WERI-Rb-1 (cell line): Measurements from ENCODE around the gene PUM1.

ENCODE experiments used
- DNase-seq: peaks from one replicate; pipeline ENCODE4 v3.0.0-alpha.2; 2020
- H3K27ac ChIP-seq: fragments of 250-450 bp; sonication (Bioruptor Pico); 2 replicates; pipeline ENCODE4 v1.5.1; 2020; ENCODE audit warnings: mild to moderate bottlenecking, moderate library complexity
- H3K27me3 ChIP-seq: fragments of 250-450 bp; sonication (Bioruptor Pico); 2 replicates; pipeline ENCODE4 v1.5.1; 2021; ENCODE audit warnings: mild to moderate bottlenecking, low read depth, moderate library complexity; ENCODE audit not compliant: insufficient read depth, severe bottlenecking
- H3K36me3 ChIP-seq: fragments of 250-450 bp; sonication (Bioruptor Pico); 2 replicates; pipeline ENCODE4 v1.5.1; 2020; ENCODE audit warnings: mild to moderate bottlenecking, moderate library complexity
- H3K4me3 ChIP-seq: 2 replicates; pipeline ENCODE4 v1.5.1; 2011; ENCODE audit warnings: low read depth, mild to moderate bottlenecking, control low read depth, low read length
- H3K9me3 ChIP-seq: fragments of 250-450 bp; sonication (Bioruptor Pico); 2 replicates; pipeline ENCODE4 v1.5.1; 2021; ENCODE audit warnings: mild to moderate bottlenecking, moderate library complexity; ENCODE audit not compliant: severe bottlenecking
- TF ChIP-seq, protein P1 (sequence below): IDR thresholded peaks from 2 replicates; pipeline ENCODE4 v1.5.1; 2011; ENCODE audit warnings: low read depth, mild to moderate bottlenecking, control low read depth, inconsistent platforms, low read length

PUM1 gene

DNA sequence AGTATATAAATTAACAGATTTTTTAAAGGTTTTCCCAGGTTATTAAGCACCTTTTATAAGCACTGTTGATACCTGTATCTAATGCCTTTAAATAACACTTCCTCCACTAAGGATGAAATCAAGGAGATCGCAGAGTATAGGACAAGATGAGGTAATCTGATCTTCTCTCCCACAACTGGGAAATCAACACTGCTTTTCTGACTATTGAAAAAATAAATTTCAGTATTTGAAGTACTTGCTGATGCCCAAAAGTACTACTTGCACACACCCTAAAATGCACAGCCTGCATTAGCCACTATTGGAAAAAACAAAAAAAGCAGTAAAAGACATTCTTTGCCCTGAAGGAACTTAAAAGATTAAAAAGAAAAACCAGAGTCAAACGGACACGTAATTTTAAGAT lies 48.6 kb downstream of the PUM1 start:
- Histone ChIP-seq H3K27me3 (no peaks in the 10 kb centered on the region), H3K36me3 (peaks cover 42% of the 10 kb centered on the region), H3K27ac (no peak overlapping the region), H3K4me3 (no peak overlapping the region), H3K9me3 (no peaks in the 10 kb centered on the region)
- DNase-seq, result no peak
- TF ChIP-seq, protein P1, sequence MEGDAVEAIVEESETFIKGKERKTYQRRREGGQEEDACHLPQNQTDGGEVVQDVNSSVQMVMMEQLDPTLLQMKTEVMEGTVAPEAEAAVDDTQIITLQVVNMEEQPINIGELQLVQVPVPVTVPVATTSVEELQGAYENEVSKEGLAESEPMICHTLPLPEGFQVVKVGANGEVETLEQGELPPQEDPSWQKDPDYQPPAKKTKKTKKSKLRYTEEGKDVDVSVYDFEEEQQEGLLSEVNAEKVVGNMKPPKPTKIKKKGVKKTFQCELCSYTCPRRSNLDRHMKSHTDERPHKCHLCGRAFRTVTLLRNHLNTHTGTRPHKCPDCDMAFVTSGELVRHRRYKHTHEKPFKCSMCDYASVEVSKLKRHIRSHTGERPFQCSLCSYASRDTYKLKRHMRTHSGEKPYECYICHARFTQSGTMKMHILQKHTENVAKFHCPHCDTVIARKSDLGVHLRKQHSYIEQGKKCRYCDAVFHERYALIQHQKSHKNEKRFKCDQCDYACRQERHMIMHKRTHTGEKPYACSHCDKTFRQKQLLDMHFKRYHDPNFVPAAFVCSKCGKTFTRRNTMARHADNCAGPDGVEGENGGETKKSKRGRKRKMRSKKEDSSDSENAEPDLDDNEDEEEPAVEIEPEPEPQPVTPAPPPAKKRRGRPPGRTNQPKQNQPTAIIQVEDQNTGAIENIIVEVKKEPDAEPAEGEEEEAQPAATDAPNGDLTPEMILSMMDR, result no peak

DNA sequence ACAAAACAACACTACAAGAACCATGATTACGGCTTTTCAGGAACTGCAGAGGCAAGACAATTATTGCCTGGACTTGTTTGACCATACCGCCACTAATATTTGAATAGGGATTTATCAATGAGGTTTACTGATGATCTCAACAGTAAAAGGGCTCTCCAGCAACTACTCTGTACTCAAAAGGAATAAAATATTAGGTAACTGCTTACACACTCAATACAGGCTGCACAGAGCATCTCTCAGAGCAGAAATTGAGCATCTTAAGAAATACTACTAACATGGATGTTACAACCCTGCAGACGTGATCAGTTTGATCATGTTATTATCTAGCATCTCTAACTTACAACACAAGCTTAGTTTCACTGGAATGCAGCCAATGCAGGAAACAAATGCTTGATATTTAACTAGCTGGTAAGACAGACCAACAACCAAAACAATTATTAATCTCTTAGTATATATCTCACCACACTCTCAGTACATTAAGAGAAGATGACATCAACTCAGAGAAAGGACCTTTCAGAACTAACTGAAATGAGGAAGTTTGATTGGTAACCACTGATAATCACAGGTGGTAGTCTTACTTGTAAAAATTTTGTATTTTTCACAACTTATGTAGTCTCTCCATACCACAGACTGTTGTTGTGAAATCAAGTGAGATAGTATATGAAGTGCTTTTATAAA lies 52.2 kb downstream of the PUM1 start:
- Histone ChIP-seq H3K4me3 (no peak overlapping the region), H3K27ac (no peak overlapping the region), H3K27me3 (no peaks in the 10 kb centered on the region), H3K9me3 (no peaks in the 10 kb centered on the region), H3K36me3 (peaks cover 18% of the 10 kb centered on the region)
- TF ChIP-seq, protein P1, result no peak
- no peak for DNase-seq

DNA sequence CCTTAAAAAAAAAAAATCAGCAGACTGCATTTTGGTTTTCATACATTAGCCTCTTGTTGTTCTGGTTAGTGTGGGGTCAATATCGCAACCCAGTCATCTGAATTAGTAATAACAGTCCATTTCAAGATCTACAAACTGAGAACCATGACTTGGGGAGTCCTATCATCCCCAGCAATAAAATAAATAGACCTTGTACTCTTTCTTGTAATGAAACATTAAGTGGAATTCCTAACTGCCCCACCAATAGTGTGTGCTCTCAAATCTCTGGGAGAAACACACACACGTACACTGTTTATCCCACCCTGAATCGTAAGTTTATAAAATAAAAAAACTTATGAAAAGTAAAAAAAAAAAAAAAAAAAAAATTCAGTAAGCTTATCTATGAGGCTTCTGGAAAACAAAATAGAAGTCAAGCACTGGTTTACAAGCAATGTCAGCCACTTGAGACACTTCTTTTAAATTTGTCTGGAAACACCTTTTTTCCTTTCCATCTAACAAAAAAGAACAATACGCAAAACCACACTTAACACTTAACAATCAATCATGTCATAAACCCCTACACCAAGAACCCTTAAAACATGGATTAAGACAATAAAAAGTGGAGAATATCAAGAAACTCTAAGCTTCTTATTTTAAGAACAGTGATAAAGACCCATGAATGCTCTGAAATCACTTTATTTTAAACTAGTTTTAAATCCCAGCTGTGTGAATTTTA lies 53.1 kb downstream of the PUM1 start:
- H3K27me3 ChIP-seq, result no peaks in the 10 kb centered on the region
- H3K9me3 ChIP-seq, result no peaks in the 10 kb centered on the region
- TF ChIP-seq, protein P1, result no peak
- no peak overlapping the region for H3K4me3 ChIP-seq
- DNase-seq, result no peak
- peaks cover 23% of the 10 kb centered on the region for H3K36me3 ChIP-seq
- H3K27ac ChIP-seq, result no peak overlapping the region

DNA sequence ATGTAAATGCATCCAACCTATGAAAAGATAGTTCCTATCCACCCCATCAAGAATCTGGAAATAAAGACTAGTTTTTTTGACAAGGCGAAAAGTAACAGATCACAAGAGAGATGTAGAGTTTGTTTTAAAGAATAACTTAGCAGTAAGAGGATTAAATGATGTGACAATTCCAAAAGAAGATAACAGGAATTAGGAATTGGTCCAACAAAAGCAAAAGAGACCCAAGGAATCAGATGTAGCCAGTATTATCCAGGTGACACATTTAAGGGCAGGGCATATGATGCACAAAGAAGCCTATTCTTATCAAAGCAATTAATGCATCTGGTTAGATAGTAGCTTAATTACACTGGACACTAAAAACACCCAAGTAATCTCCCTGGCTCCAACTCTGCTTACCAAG lies 53.8 kb downstream of the PUM1 start:
- Histone ChIP-seq H3K27ac (no peak overlapping the region), H3K9me3 (no peaks in the 10 kb centered on the region), H3K27me3 (no peaks in the 10 kb centered on the region), H3K4me3 (no peak overlapping the region), H3K36me3 (peaks cover 27% of the 10 kb centered on the region)
- no peak for DNase-seq
- TF ChIP-seq, protein P1, result no peak

DNA sequence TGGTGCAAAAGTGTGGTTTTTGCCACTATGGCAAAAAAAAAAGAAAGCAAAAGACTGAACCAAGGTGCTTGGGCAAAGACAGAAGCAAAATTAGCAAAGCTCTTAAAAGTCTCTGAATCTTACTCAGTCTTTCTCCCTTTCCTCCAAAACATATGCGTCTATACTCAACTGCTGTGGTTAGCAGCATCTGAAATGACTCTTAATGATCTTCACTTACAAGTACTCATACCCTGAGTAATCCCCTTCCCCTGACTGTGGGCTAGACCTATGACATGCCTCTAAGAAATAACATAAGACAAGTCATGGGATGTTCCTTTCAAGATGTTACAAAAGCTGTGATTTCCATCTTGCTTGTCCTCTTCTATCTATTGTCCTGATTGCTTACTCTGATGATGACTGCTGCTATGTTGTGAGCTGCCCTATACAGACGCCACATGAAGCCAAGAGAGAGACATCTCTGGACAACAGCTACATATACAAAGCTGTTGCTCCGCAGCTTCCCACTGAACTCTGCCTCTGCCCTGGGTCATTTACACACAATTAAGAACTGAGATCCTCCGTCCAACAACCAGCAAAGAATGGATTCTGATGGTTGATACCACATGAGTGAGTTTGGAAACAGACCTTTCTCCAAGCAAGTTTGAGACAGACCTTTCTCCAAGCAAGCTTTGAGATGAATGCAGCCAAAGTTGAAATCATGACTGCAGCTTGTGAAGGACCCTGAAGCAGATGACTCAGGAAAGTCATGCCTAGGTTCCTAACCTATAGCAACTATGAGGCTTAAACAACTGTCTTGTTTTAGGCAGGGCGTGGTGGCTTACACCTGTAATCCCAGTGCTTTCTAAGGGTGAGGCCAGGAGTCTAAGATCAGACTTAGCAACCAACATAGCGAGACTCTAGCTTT lies 55.2 kb downstream of the PUM1 start:
- TF ChIP-seq, protein P1, result no peak
- no peak overlapping the region for H3K4me3 ChIP-seq
- no peaks in the 10 kb centered on the region for H3K27me3 ChIP-seq
- H3K27ac ChIP-seq, result no peak overlapping the region
- peaks cover 36% of the 10 kb centered on the region for H3K36me3 ChIP-seq
- DNase-seq, result no peak
- H3K9me3 ChIP-seq, result no peaks in the 10 kb centered on the region
